Measurements from ENCODE around the gene FSTL4.

FSTL4 gene

GRCh38 chr5:133271606-133272005 is 340.7 kb downstream of the FSTL4 start:
- Histone ChIP-seq H2AFZ (ENCODE audit: low read length) (no peak overlapping the region), H3K4me2 (ENCODE audit: low read length) (no peak overlapping the region), H3K27me3 (ENCODE audit: insufficient read depth, low read length) (no peaks in the 10 kb centered on the region; the same call in 1 of the 2 replicates), H3F3A (ENCODE audit: insufficient read depth, low read length) (no peaks in the 10 kb centered on the region), H3K4me1 (ENCODE audit: insufficient read depth, low read length, severe bottlenecking) (no peaks in the 10 kb centered on the region), H3K36me3 (ENCODE audit: insufficient read depth, low read length) (no peaks in the 10 kb centered on the region), H3K9me2 (ENCODE audit: low read depth, low read length) (no peaks in the 10 kb centered on the region), H3K27ac (ENCODE audit: low read depth, low read length, poor library complexity, severe bottlenecking) (no peak overlapping the region), H3K79me2 (ENCODE audit: insufficient read depth, low read length) (no peaks in the 10 kb centered on the region), H3K4me3 (ENCODE audit: low read depth, low read length, poor library complexity, severe bottlenecking) (no peak overlapping the region), H3K9me3 (ENCODE audit: low read length) (no peaks in the 10 kb centered on the region), H3K9ac (ENCODE audit: low read length) (no peak overlapping the region), H4K20me1 (ENCODE audit: insufficient read depth, low read length) (no peaks in the 10 kb centered on the region)
- TF ChIP-seq CTCF (IDR thresholded peaks at IDR 0.05; ENCODE audit: low read length), result no peak
- no peak for TF ChIP-seq EZH2 (IDR thresholded peaks at IDR 0.05; ENCODE audit: borderline replicate concordance, low read length)

GRCh38 chr5:133269691-133270090 is 342.6 kb downstream of the FSTL4 start:
- no peak overlapping the region for H3K4me3 ChIP-seq (ENCODE audit: low read depth, low read length, poor library complexity, severe bottlenecking)
- H3K9me3 ChIP-seq (ENCODE audit: low read length), result no peaks in the 10 kb centered on the region
- no peak overlapping the region for H3K27ac ChIP-seq (ENCODE audit: low read depth, low read length, poor library complexity, severe bottlenecking)
- no peaks in the 10 kb centered on the region for H4K20me1 ChIP-seq (ENCODE audit: insufficient read depth, low read length)
- H3K79me2 ChIP-seq (ENCODE audit: insufficient read depth, low read length), result no peaks in the 10 kb centered on the region
- H3K4me1 ChIP-seq (ENCODE audit: insufficient read depth, low read length, severe bottlenecking), result no peaks in the 10 kb centered on the region
- no peak overlapping the region for H3K9ac ChIP-seq (ENCODE audit: low read length)
- no peaks in the 10 kb centered on the region for H3F3A ChIP-seq (ENCODE audit: insufficient read depth, low read length)
- H3K27me3 ChIP-seq (ENCODE audit: insufficient read depth, low read length), result no peaks in the 10 kb centered on the region; the same call in 1 of the 2 replicates
- no peak overlapping the region for H2AFZ ChIP-seq (ENCODE audit: low read length)
- no peak overlapping the region for H3K4me2 ChIP-seq (ENCODE audit: low read length)
- H3K36me3 ChIP-seq (ENCODE audit: insufficient read depth, low read length), result no peaks in the 10 kb centered on the region
- TF ChIP-seq CTCF (IDR thresholded peaks at IDR 0.05; ENCODE audit: low read length) (no peak), EZH2 (IDR thresholded peaks at IDR 0.05; ENCODE audit: borderline replicate concordance, low read length) (no peak)
- H3K9me2 ChIP-seq (ENCODE audit: low read depth, low read length), result no peaks in the 10 kb centered on the region

DNA sequence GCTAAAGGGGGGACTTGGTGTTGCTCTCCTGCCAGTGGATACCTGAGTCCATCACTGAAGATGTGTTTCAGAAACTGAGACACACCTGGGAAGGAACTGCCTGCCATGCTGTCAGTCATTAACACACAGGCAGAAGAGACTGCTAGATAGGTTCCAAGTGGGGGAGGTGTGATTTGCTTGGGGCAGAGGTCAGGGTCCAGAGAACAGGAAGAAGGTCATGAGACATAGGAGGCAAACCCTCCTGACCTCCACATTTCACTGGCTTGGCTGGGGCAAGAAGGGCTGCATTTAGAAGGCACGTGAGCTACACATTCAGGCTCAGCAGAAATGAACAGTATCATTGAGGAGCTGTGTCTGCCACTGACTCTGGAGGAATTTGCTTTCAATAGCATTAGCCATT is 344.7 kb downstream of the FSTL4 start:
- no peak overlapping the region for H3K9ac ChIP-seq (ENCODE audit: low read length)
- no peak overlapping the region for H3K4me2 ChIP-seq (ENCODE audit: low read length)
- TF ChIP-seq EZH2 (IDR thresholded peaks at IDR 0.05; ENCODE audit: borderline replicate concordance, low read length) (no peak), CTCF (IDR thresholded peaks at IDR 0.05; ENCODE audit: low read length) (no peak)

More for the DNA sequence above, 344.7 kb downstream of the FSTL4 start:
- H3K4me3 ChIP-seq (ENCODE audit: low read depth, low read length, poor library complexity, severe bottlenecking), result no peak overlapping the region
- H3K79me2 ChIP-seq (ENCODE audit: insufficient read depth, low read length), result no peaks in the 10 kb centered on the region
- H3K36me3 ChIP-seq (ENCODE audit: insufficient read depth, low read length), result no peaks in the 10 kb centered on the region
- H3K27me3 ChIP-seq (ENCODE audit: insufficient read depth, low read length), result peaks cover 3% of the 10 kb centered on the region; the same call in 1 of the 2 replicates
- H3F3A ChIP-seq (ENCODE audit: insufficient read depth, low read length), result no peaks in the 10 kb centered on the region
- no peak overlapping the region for H3K27ac ChIP-seq (ENCODE audit: low read depth, low read length, poor library complexity, severe bottlenecking)
- no peak overlapping the region for H2AFZ ChIP-seq (ENCODE audit: low read length)
- H3K9me2 ChIP-seq (ENCODE audit: low read depth, low read length), result no peaks in the 10 kb centered on the region
- H3K9me3 ChIP-seq (ENCODE audit: low read length), result no peaks in the 10 kb centered on the region
- no peaks in the 10 kb centered on the region for H3K4me1 ChIP-seq (ENCODE audit: insufficient read depth, low read length, severe bottlenecking)
- no peaks in the 10 kb centered on the region for H4K20me1 ChIP-seq (ENCODE audit: insufficient read depth, low read length)
